ENCODE data around the gene CEP78. TPM values are rescaled to one million over a fixed set of nuclear protein-coding genes. Genes with fewer than 3 reads are reported as not detected.
A peak's percentile ranks its signal among the peaks of the same experiment; 100 is the strongest.

Gene CEP78
- total RNA-seq, 1 donor from 2014 or later, result 29.7 TPM

- Mint-ChIP-seq H3K27me3 (ENCODE audit: unreplicated experiment) (peaks cover 3% of the 10 kb centered on the region), H3K36me3 (ENCODE audit: unreplicated experiment) (peaks cover 26% of the 10 kb centered on the region), H3K27ac (ENCODE audit: unreplicated experiment) (no peak overlapping the region), H3K4me1 (ENCODE audit: low read depth, unreplicated experiment) (peaks cover 16% of the 10 kb centered on the region), H3K9me3 (ENCODE audit: unreplicated experiment) (peaks cover 4% of the 10 kb centered on the region), H3K4me3 (ENCODE audit: unreplicated experiment) (no peak overlapping the region)
- TF ChIP-seq CTCF (IDR thresholded peaks at IDR 0.05; ENCODE audit: partially characterized antibody, unreplicated experiment), result no peak
- no peak for DNase-seq
These were observed 85.6 kb downstream of the CEP78 start for GRCh38 chr9:78321505-78321904.

GRCh38 chr9:78324068-78324650 lies 88.3 kb downstream of the CEP78 start:
- H3K36me3 Mint-ChIP-seq (ENCODE audit: unreplicated experiment), result peaks cover 17% of the 10 kb centered on the region
- DNase-seq, result no peak
- H3K27me3 Mint-ChIP-seq (ENCODE audit: unreplicated experiment), result peaks cover 2% of the 10 kb centered on the region
- no peak overlapping the region for H3K4me3 Mint-ChIP-seq (ENCODE audit: unreplicated experiment)
- peaks cover 16% of the 10 kb centered on the region for H3K4me1 Mint-ChIP-seq (ENCODE audit: low read depth, unreplicated experiment)
- TF ChIP-seq CTCF (IDR thresholded peaks at IDR 0.05; ENCODE audit: partially characterized antibody, unreplicated experiment), result no peak
- peaks cover 4% of the 10 kb centered on the region for H3K9me3 Mint-ChIP-seq (ENCODE audit: unreplicated experiment)
- H3K27ac Mint-ChIP-seq (ENCODE audit: unreplicated experiment), result peak overlapping the region; percentile 52

- Mint-ChIP-seq H3K4me3 (ENCODE audit: unreplicated experiment) (no peak overlapping the region), H3K27ac (ENCODE audit: unreplicated experiment) (peak overlapping the region; percentile 96), H3K4me1 (ENCODE audit: low read depth, unreplicated experiment) (peaks cover 16% of the 10 kb centered on the region), H3K36me3 (ENCODE audit: unreplicated experiment) (peaks cover 20% of the 10 kb centered on the region), H3K27me3 (ENCODE audit: unreplicated experiment) (peaks cover 2% of the 10 kb centered on the region), H3K9me3 (ENCODE audit: unreplicated experiment) (peaks cover 4% of the 10 kb centered on the region)
- TF ChIP-seq CTCF (IDR thresholded peaks at IDR 0.05; ENCODE audit: partially characterized antibody, unreplicated experiment), result no peak
- no peak for DNase-seq
These were observed 88.8 kb downstream of the CEP78 start for GRCh38 chr9:78324682-78325081.

- Mint-ChIP-seq H3K27ac (ENCODE audit: unreplicated experiment) (peak overlapping the region; percentile 96), H3K27me3 (ENCODE audit: unreplicated experiment) (peaks cover 2% of the 10 kb centered on the region), H3K9me3 (ENCODE audit: unreplicated experiment) (peaks cover 4% of the 10 kb centered on the region), H3K36me3 (ENCODE audit: unreplicated experiment) (peaks cover 17% of the 10 kb centered on the region), H3K4me1 (ENCODE audit: low read depth, unreplicated experiment) (peaks cover 16% of the 10 kb centered on the region), H3K4me3 (ENCODE audit: unreplicated experiment) (peak overlapping the region; percentile 48)
- no peak for TF ChIP-seq CTCF (IDR thresholded peaks at IDR 0.05; ENCODE audit: partially characterized antibody, unreplicated experiment)
- peak; percentile 50 for DNase-seq
These were observed 89.5 kb downstream of the CEP78 start for GRCh38 chr9:78325343-78325742.

- Mint-ChIP-seq H3K36me3 (ENCODE audit: unreplicated experiment) (peaks cover 13% of the 10 kb centered on the region), H3K27ac (ENCODE audit: unreplicated experiment) (peak overlapping the region; percentile 96), H3K9me3 (ENCODE audit: unreplicated experiment) (peaks cover 4% of the 10 kb centered on the region), H3K27me3 (ENCODE audit: unreplicated experiment) (peaks cover 2% of the 10 kb centered on the region), H3K4me1 (ENCODE audit: low read depth, unreplicated experiment) (peaks cover 16% of the 10 kb centered on the region), H3K4me3 (ENCODE audit: unreplicated experiment) (no peak overlapping the region)
- no peak for TF ChIP-seq CTCF (IDR thresholded peaks at IDR 0.05; ENCODE audit: partially characterized antibody, unreplicated experiment)
- no peak for DNase-seq
These were observed 90.0 kb downstream of the CEP78 start for GRCh38 chr9:78325846-78326360.
